HG03060 (cell line): ENCODE results near the gene ANKRD33.

ENCODE experiments used
- ATAC-seq: cut with Tn5 transposase; IDR thresholded peaks from one replicate; pipeline ENCODE4 v1.9.1; 2021; ENCODE audit warnings: low read depth, moderate number of reproducible peaks; ENCODE audit not compliant: unreplicated experiment

Gene ANKRD33

DNA sequence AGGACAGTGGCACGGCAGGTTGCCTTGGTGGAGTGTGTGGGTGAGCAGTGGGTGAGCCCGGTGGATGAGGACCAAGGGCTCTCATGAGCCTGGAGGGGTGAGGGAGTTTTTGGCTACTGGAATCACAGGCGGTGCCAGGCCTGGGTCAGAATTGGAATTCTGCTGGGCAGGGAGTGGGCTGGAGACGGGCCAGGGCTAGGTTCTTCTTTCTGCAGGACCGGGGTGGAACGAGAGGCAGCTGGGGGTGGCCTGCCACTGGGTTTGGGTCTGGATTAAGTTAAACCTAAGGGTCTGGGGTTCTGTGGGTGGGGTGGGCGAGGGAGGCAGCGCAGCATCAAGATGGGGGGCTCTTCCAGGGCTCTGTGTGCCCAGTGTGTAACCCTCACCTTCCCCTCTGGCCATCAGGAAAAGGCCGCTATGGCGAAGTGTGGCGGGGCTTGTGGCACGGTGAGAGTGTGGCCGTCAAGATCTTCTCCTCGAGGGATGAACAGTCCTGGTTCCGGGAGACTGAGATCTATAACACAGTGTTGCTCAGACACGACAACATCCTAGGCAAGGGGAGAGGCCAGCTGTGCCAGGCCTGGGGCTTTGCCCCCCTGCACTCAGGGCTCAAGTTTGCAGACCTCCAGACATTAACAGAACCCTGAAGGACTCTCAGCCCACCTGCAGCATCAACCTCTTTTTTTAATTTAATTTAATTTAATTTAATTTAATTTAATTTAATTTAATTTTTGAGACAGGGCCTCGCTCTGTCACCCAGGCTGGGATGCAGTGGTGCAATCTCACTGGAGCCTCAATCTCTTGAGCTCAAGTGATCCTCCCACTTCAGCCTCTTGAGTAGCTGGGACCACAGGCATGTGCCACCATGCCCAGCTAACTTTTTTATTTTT lies 26.4 kb downstream of the ANKRD33 start:
- no peak for ATAC-seq

DNA sequence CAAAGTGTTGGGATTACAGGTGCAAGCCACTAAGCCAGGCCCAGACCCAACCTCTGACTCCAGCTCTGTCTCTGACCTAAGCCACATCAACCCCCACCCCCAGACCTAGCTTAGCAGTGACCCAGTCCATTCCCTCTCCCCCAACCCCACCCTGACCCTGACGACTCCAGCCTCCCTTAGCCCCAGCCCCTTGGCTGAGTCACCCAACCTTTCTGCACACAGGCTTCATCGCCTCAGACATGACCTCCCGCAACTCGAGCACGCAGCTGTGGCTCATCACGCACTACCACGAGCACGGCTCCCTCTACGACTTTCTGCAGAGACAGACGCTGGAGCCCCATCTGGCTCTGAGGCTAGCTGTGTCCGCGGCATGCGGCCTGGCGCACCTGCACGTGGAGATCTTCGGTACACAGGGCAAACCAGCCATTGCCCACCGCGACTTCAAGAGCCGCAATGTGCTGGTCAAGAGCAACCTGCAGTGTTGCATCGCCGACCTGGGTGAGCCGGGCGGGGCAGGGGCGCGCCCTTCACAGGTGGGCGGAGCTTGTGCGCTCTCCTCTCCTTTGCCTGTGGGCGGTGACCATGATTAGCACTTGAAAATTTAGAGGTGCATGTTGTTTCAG lies 27.2 kb downstream of the ANKRD33 start:
- no peak for ATAC-seq

DNA sequence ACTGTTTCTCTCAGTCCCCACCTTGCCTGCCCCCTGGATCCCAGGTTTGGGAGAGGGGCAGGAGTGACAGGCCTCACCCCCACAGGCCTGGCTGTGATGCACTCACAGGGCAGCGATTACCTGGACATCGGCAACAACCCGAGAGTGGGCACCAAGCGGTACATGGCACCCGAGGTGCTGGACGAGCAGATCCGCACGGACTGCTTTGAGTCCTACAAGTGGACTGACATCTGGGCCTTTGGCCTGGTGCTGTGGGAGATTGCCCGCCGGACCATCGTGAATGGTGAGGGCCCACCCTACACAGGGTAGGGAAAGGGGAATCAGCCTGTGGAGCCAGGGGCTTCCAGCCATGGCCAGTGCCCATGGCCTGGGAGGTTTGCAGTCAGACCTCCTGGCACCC lies 28.0 kb downstream of the ANKRD33 start:
- no peak for ATAC-seq

DNA sequence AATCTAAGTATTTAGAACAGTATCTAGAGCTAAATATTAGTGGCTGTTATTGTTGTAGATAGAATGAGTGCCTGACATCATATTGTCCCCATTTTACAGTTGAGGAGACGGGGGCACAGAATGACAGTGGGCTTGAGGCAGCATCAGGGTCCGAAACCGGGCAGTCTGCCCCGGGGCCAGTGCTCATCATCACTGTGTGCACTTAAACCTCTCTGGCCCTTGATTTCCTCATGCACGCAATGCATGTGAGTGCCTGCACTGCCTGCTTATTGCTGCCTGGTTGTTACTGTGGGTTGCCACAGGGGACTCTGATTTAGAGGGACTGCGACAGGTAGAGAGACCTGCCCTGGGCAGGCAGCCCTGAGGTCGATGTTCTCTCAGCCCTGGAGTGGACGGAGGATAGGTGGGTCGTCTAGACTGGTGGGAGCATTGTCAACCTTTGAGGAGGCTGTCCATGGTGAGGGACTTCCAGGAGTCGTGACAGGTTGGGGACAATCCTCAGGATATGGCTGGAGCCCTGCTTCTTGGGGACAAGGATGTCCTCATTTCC lies 29.2 kb downstream of the ANKRD33 start:
- no peak for ATAC-seq

DNA sequence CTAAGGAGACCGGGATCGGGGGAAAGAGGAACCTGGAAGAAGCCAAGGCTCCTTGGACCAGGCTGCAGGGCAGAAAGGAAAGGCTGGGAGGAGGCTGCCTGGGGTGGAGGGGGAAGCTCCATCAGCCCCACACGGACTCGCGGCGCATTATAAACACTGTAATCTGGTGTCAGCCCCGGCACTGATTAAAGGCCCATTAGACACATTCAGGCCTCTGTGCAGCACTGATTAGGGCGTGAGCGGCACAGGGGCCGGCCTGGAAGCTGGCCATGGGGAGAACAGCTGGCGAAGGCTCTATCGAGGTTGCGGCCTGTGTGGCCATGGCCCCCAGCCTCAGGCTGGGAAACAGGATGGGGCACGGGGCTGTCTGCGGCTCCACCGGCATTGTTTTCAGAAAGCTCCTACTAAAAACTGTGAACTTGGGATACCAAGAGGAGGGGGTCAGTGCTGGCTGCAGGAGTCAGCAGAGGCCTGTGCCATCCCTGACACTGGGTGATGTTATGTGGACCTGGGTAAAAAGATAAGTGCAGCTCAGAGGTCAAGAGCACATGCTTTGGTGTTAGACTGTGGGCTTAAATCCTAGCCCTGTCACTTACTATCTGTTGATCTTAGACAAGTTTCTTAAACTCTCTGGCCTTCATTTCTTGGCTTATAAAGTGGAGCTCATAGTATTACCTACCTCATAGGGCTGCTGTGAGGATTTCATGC lies 30.0 kb downstream of the ANKRD33 start:
- ATAC-seq, result no peak

DNA sequence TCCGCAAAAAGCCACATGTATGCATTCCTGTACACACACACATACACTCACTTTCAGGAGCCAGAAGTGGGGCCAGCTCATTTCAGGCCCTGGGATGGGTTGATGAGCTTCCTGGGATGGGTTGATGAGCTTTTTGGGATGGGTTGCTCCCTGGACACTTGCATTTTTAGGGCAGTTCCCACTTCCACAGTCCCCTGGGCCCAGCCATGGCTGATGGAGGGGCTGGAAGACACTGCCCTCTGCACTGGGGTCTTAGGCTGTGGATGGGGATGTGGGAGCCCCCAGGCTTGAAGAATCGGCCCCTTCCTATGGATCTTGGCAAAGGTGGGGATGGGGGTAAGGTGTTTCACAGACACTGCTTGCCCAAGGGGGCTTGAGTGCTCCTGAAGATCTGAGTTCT lies 32.1 kb downstream of the ANKRD33 start:
- ATAC-seq, result no peak

DNA sequence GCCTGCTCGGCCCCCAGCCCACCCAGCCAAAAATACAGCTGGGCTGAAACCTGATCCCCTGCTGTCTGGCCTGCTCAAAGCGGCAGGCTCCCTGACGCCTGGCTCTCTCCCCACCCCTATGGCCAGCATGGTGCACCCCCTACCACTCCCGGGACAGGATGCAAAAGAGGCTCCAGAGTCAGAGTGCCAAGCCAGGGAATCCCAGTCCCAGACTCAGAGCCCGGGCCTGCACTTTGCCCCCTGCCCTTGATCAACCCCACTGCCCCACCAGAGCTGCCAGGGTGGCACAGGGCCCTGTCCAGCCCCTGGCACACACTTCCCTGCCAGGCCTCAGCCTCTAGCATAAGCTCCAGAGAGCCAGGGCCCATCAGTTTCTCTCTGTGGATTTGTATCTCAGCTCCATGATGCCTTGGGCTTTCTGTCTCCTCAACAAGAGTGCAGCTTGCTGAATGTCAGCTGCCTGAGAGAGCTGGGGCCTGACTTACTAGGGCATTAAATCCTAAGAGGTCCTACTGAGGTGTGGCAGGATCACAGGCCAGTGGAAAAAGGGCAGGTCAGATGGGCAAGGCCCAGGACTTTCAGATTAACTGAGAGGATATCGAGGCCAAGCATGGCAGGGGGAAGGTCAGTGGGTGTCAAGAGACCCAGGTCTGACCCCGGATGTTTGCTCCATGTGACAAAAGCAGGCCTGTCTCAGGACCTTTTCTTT lies 33.3 kb downstream of the ANKRD33 start:
- ATAC-seq, result no peak

DNA sequence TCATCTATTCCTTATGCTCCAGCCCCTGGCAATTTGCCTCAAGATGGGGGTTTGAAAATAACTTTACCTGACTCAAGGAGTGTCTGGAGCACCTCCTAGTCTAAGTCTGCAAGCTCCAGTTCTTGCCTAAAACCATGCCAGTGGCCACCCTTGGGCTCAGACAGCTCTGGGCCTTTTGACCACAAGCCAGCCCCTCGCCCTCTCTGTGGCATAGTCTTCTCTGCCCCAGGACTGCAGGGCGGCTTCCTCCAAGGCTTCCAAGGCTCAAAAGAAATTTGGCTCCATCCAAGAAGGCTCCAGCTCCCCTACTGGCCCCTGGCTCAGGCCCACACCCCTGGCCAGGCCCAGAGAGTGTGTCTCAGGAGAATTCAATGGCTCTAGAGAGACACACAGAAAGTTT lies 34.2 kb downstream of the ANKRD33 start:
- no peak for ATAC-seq

DNA sequence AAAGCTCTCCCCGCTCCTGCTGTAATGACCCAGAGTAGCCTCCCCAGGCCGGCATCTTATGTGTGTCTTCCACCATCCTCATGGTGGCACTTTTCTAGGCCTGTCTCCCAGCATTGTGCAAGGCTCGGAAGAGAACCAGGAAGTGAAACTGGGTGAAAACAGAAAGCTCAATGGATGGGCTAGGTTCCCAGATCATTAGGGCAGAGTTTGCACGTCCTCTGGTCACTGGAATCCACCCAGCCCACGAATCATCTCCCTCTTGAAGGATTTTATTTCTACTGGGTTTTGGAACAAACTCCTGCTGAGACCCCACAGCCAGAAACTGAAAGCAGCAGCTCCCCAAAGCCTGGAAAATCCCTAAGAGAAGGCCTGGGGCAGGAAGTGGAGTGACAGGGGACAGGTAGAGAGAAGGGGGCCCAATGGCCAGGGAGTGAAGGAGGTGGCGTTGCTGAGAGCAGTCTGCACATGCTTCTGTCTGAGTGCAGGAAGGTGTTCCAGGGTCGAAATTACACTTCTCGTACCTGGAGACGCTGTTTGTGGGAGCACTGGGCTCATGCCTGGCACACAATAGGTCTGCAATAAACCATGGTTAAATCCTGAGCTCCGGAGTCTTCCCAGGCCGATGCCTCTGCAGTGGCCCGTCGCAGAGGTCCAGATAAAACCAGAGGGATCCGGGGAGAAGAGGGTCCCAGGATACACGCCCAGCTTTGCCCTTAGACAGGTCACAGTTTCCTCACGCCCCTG lies 35.0 kb downstream of the ANKRD33 start:
- ATAC-seq, result no peak

DNA sequence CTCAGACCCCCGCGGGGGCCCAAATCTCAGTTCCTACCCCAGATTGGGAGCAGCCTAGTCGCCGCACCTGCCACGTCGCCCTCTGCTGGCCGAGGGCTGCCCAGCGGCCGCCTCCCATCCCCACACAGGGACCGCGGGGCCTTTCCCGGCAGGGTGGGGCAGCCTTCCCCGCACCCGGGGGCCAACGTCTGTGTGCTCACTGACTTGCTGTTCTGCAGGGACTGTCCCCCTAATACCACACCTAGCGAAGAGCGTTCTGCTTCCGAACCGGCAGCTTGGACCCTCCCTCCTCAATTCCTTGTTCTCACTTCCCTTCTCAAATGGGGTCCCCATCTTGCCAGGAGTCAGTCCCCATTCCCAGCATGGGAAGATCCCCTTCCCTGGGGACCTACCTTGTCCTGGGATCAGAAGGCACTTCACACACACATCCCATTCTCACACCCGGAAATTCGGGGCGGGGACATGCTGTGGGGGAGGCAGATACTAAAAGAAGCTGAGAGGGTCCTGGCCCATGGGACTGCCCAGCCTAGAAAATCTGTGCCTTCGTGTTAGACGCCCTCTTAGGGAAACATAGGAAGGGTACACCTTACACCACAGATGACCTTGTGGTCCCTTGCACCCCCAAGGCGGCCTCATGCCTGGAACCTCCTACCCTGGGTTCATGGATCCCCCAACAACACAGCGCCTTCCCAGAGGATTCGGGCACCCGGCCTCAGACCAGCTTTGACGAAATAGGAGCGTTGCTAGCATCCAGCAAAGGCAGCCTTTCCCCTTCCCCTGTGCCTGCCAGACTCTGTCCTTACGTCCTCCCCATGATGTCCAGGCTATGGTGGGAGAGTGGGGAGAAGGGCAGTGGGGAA lies 35.8 kb downstream of the ANKRD33 start:
- ATAC-seq, result no peak

DNA sequence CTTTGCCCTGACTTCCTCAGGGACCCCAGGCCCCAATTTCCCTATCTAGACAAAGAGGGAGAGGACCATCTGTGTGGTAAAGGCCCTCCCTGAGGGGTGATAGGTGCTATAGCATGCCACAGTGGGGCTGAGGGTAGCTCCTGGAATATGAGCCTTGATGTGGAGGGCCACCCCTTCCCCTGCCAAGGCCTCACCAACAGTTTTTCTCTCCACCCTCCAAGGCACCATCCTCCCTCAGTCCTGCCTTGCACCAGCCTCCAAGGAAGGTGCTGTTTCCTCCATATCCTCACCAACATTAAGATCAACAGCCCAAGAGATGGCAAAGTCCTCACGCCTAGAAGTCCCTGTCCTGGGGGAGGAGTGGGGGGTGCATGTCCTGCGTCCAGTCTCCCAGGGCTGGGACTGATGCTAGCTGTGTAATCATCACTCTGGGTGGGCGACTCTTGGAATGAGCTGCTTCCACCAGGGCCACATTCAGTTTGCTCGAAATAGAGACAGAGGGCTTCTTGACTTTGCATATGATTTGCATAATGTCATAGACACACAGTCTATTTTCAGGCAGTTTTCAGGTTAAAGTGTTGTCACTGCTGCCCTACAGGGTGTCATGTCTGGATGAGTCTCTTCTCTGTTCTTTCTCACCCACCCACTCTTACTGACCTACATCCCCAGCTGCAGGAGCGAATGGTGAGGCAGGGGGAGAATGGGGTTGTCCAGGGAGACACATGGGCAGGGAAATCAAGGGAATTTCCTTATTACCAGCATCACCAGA lies 36.8 kb downstream of the ANKRD33 start:
- ATAC-seq, result no peak

DNA sequence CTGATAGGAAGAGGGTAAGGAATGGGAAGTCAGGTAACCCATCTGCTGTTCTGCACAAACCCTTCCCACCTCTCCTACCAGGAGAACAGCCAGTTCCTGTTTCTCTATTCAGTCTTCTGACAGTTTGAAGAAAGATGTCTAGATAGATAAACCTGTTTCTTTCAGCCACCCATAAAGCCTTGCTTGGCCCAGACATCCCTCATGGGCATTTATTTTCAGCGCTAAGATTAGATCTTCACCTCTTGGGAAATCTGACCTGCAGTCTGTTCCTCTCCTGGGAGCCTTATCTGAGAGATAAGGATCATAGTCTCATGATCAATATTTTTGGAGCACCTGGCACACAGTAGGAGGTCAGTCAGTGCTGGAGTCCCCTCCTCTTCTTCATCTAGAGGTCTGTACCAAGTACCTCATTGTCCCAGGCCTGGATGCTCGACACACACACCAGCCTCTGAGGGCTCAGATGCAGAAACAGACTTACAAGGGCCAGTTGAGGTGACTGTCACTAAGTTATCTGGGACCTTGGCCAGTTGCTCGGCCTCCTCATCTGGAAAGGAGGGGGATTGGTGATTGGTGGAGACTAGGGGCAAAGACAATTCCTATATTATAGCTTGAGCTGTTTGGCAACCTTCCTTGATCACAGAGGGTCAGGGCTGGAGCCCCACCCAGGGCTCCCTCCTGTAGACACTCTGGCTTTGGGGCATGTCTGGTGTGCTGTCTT lies 37.6 kb downstream of the ANKRD33 start:
- no peak for ATAC-seq

DNA sequence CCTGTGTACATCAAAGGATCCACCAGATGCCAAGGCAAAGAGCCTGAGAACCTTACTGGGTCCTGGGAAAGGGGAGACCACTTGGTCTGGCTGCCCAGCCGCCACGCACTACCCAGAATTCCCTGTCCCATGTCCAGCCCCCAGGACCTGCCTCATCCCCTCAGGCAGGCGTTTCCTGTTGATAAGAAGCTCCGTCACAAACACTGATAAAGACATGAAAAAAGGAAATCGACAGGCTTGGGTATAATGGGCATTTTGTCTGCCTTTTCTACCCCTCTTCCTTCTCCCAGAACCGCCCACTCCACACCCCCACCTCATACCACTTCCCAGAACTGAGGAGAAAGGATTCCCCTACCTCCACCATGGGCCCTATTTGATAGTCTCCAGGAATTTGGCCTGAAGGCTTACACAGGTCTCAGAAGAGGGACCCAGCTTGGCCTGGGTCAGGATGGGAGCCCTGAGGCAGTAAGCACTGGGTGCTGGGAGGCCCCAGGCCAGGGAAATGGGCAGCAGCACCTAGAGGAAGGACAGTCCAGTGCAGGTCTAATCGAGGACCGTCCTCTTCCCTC lies 38.2 kb downstream of the ANKRD33 start:
- no peak for ATAC-seq

DNA sequence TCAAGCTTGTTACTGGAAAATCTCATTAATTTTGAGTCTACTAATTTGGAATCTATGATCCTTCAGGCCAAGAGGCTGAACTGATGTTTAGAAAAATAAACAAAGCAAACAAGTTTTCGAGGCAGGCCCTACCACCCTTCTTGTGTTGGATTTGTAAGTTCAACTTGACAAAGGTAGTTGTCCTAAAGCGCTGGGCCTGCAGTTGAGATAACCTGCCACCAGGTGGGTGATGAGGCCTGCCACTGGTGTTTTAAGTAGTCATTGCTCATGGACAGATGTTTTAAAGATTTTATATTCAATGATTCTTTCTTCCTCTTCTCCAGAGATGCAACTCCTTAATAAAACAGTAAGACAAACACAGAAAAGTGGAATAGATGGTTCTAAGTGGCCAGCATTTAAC lies 38.8 kb downstream of the ANKRD33 start:
- ATAC-seq, result no peak

DNA sequence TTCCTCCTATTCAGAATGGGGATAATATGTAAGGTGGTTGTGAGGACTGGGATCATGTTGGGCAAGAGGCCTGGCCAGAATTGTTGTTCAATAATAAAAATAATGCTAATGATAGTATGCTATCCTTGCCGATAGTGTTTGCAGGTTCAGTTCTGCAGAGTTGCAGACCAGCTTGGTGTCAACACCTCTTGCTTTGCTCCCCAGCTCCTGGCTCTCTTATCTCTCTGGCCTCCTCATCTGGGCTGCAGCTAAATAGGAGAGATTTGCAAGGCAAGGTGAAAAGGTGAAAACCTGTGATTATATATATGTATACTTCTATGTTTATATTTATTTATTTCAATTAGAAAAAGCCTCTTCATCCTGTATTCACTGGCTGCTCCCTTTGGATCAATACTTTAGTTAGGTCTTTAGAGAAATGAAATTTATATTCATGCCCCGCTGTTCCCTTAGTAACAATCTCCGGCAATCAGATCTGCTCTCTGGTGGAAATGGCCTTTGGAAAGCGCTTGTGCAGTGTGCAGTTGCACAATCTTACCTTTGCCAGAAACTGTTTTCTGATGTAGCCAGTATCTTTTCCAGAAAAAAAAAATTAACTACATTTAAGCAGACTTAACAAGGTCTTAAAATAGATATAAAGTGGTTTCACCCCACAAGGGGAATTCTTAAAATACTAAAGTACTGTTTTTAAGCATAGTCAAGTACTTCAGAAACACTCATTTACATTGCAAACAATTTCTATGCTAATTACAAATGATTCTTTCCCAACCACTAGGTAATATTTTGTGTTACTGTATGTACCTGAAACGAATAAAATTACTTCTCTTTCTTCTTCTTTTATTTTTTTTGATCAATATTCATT lies 44.5 kb downstream of the ANKRD33 start:
- ATAC-seq, result no peak

DNA sequence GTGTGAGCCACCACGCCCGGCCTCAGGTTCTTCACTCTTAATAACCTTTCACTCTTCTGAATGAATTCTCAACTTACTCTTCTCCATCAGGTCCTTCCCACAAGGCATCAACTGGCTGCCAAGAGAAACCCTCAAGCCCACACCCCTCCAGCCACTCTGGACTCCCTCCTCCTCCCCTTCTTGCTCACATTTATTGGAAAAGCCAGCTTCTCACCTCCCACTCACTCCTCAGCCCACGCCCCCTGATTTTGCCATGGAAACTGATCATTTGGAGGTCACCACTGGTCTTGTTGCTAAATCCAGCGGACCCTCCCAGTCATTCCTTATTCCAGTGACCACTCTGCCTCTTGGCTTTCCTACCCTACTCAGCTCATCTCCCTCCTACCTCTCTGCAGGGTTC lies 46.2 kb downstream of the ANKRD33 start:
- ATAC-seq, result no peak
